AG10803 (cell line): Measurements from ENCODE around the gene TRIM8.

Source experiments
- DNase-seq: peaks from one replicate; pipeline ENCODE4 v3.0.0; 2010; ENCODE audit warnings: low read depth
- H3K4me3 ChIP-seq: 2 replicates; pipeline ENCODE4 v1.5.1; 2011; ENCODE audit warnings: mild to moderate bottlenecking, low read length, control low read depth
- TF ChIP-seq, protein P1 (sequence below): conservative IDR thresholded peaks from 2 replicates; pipeline ENCODE4 v1.5.1; 2011; ENCODE audit warnings: mild to moderate bottlenecking, low read length, control low read depth, inconsistent platforms

The TRIM8 gene

GRCh38 chr10:102599565-102600327 lies 44.5 kb upstream of the TRIM8 start:
- no peak overlapping the region for H3K4me3 ChIP-seq
- DNase-seq = no peak
- TF ChIP-seq, protein P1, sequence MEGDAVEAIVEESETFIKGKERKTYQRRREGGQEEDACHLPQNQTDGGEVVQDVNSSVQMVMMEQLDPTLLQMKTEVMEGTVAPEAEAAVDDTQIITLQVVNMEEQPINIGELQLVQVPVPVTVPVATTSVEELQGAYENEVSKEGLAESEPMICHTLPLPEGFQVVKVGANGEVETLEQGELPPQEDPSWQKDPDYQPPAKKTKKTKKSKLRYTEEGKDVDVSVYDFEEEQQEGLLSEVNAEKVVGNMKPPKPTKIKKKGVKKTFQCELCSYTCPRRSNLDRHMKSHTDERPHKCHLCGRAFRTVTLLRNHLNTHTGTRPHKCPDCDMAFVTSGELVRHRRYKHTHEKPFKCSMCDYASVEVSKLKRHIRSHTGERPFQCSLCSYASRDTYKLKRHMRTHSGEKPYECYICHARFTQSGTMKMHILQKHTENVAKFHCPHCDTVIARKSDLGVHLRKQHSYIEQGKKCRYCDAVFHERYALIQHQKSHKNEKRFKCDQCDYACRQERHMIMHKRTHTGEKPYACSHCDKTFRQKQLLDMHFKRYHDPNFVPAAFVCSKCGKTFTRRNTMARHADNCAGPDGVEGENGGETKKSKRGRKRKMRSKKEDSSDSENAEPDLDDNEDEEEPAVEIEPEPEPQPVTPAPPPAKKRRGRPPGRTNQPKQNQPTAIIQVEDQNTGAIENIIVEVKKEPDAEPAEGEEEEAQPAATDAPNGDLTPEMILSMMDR = no peak

GRCh38 chr10:102600816-102601215 lies 43.5 kb upstream of the TRIM8 start:
- DNase-seq = no peak
- TF ChIP-seq, protein P1 = no peak
- no peak overlapping the region for H3K4me3 ChIP-seq

- no peak for DNase-seq
- TF ChIP-seq, protein P1 = no peak
- no peak overlapping the region for H3K4me3 ChIP-seq
These were observed 42.6 kb upstream of the TRIM8 start for GRCh38 chr10:102601639-102602038.

- TF ChIP-seq, protein P1 = no peak
- DNase-seq = peak; percentile 85
- no peak overlapping the region for H3K4me3 ChIP-seq
These were observed 41.8 kb upstream of the TRIM8 start for GRCh38 chr10:102602272-102603045.

GRCh38 chr10:102603946-102604345 lies 40.3 kb upstream of the TRIM8 start:
- TF ChIP-seq, protein P1 = no peak
- no peak overlapping the region for H3K4me3 ChIP-seq
- no peak for DNase-seq

DNA sequence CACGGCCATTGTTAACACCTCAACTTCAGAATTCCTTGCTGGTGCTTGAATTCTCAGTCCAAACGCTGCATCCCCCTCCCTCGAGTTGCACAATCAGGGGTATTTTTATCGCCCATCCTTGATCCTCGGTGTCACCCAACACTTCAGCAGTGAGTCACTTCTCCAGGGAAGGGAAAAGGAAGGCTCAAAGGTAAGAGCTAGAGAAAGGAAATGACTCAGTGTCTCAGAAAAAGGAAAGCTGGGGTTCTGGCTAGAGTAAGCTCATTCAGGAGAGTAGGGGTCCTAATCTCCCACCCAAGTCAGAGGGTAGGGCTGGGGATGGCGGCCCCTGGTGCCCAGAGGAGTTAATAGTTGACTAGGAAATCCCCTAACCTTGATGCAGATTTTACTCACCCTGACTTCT lies 39.8 kb upstream of the TRIM8 start:
- TF ChIP-seq, protein P1 = no peak
- H3K4me3 ChIP-seq = no peak overlapping the region
- DNase-seq = peak; percentile 72

DNA sequence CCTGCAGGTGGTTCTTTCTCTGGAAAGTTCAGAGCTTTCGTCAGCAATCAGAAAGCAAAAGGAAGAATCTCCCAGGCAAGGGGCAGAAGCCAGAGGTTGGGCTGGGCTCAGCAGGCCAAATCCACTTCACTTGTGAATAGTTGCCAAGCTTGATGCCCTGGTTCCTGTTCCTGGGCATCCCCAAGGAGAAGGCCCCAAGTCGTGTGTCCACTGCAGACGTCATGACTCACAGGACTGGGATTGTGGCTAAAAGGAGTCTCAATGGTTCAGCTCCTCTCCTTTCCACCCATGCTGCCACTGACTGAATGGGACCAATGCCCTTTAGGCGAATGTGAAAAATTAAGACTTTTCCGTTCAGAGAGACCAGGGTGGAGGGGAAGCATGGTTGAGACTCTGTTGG lies 38.6 kb upstream of the TRIM8 start:
- DNase-seq = peak; percentile 66
- TF ChIP-seq, protein P1 = no peak
- H3K4me3 ChIP-seq = no peak overlapping the region
